ENCODE data around the gene MYL11. TPM values are rescaled to one million over a fixed set of nuclear protein-coding genes. Genes with fewer than 3 reads are reported as not detected.

MYL11 gene
- total RNA-seq, 1 experiment from 2014 or later, result not detected

DNA sequence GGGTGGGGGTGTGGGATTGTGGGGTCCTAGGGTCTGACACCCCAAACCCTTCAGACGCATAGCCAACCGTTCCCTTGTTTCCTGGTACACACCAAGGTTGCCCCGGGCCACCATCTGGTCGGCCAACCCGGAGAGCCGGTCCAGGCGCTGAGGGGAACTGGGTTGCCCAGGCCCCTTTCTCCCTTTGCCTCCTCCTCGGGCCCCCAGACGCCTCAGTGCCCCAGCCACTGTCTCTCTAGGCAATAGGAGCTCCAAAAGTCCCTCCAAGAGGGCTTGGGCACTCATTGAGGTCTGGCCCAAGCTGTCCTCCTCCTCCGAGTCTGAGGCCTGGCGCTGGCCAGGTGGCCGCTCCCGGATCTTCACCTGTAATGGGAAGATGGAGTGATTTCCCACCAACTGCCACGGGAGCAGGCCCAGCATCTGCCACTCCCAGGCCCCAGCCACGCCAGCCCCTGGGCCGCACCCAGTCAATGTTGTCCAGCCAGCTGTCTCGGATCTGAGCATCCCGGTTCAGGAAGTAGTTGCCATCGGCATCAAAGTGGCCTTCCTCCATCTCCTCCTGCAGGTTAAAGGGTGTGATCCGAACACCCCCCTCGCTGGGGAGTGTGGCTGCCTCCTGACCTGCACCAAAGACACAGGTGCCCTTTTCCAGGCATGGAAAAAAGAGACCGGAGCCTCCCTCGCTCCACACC lies 21.0 kb upstream of the MYL11 start:
- POLR2A ChIA-PET, result no interaction called here
- H3K27ac ChIP-seq (ENCODE audit: low read depth, low read length), result peak overlapping the region; percentile 92
- no TSS peak for BruUV-seq (replicated peaks)

More for the DNA sequence above, 21.0 kb upstream of the MYL11 start:
- Histone ChIP-seq H2AFZ (ENCODE audit: low read depth, low read length, poor library complexity, severe bottlenecking) (no peak overlapping the region), H3K79me2 (ENCODE audit: insufficient read depth, low read length) (peaks cover 34% of the 10 kb centered on the region), H3K4me3 (replicated peaks in 1 of 2; ENCODE audit: low read depth in 1 of 2, low read length in 2 of 2) (peak overlapping the region; percentile 86 to 92), H3K4me2 (ENCODE audit: low read length) (peak overlapping the region; percentile 74), H3K36me3 (ENCODE audit: control insufficient read depth in 1 of 2, insufficient read depth in 2 of 2, low read length in 2 of 2) (peaks cover 9 to 46% of the 10 kb centered on the region in 2 experiments; a peak in 2 of 4 replicates), H3K9me3 (ENCODE audit: control insufficient read depth in 1 of 2, insufficient read depth in 1 of 2, low read depth in 1 of 2, low read length in 2 of 2) (no peaks in the 10 kb centered on the region), H3K4me1 (ENCODE audit: control insufficient read depth in 1 of 2, insufficient read depth in 2 of 2, low read length in 2 of 2) (peaks cover 39 to 54% of the 10 kb centered on the region in 2 experiments), H4K20me1 (ENCODE audit: insufficient read depth) (no peaks in the 10 kb centered on the region), H3K9ac (ENCODE audit: low read length) (peak overlapping the region; percentile 99), H3K9me2 (ENCODE audit: insufficient read depth) (no peaks in the 10 kb centered on the region), H3K27me3 (ENCODE audit: insufficient read depth, low read length) (no peaks in the 10 kb centered on the region)
- DNase-seq (ENCODE audit: low read depth, low spot score) (no peak), ATAC-seq (no peak)
- ChIA-PET CTCF (interaction anchor here (2.0 kb wide), 2 partner anchors 17 to 56 kb away, joined by 7 to 10 read pairs; partner anchors contain the start of gene TBC1D10B), RAD21 (ENCODE audit: low non-redundant PET in 1 of 2, low total read pairs in 2 of 2, uncharacterized antibody in 2 of 2, unreplicated experiment in 2 of 2) (no interaction called here)
- TF ChIP-seq POLR2A (IDR thresholded peaks at IDR 0.05; ENCODE audit: borderline replicate concordance, extremely low read depth, insufficient read depth, insufficient read length) (no peak), JUND (IDR thresholded peaks at IDR 0.05) (no peak), YY1 (IDR thresholded peaks at IDR 0.05; ENCODE audit: extremely low read depth, insufficient replicate concordance, low read depth, low read length) (no peak), RAD21 (IDR thresholded peaks at IDR 0.05; ENCODE audit: low read depth) (no peak), ZNF274 (IDR thresholded peaks at IDR 0.05; ENCODE audit: low read depth, low read length) (no peak), SRF (IDR thresholded peaks at IDR 0.05; ENCODE audit: low read depth) (no peak), EZH2 (IDR thresholded peaks at IDR 0.05) (no peak), CEBPB (IDR thresholded peaks at IDR 0.05; ENCODE audit: low read depth) (no peak), ZFX (IDR thresholded peaks at IDR 0.05) (no peak)
- TF ChIP-seq, protein P1, sequence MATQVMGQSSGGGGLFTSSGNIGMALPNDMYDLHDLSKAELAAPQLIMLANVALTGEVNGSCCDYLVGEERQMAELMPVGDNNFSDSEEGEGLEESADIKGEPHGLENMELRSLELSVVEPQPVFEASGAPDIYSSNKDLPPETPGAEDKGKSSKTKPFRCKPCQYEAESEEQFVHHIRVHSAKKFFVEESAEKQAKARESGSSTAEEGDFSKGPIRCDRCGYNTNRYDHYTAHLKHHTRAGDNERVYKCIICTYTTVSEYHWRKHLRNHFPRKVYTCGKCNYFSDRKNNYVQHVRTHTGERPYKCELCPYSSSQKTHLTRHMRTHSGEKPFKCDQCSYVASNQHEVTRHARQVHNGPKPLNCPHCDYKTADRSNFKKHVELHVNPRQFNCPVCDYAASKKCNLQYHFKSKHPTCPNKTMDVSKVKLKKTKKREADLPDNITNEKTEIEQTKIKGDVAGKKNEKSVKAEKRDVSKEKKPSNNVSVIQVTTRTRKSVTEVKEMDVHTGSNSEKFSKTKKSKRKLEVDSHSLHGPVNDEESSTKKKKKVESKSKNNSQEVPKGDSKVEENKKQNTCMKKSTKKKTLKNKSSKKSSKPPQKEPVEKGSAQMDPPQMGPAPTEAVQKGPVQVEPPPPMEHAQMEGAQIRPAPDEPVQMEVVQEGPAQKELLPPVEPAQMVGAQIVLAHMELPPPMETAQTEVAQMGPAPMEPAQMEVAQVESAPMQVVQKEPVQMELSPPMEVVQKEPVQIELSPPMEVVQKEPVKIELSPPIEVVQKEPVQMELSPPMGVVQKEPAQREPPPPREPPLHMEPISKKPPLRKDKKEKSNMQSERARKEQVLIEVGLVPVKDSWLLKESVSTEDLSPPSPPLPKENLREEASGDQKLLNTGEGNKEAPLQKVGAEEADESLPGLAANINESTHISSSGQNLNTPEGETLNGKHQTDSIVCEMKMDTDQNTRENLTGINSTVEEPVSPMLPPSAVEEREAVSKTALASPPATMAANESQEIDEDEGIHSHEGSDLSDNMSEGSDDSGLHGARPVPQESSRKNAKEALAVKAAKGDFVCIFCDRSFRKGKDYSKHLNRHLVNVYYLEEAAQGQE (IDR thresholded peaks at IDR 0.05; ENCODE audit: low read depth), result no peak
- intact Hi-C loops (cut with micrococcal nuclease), result no loop called here
